Ishikawa (cell line): ENCODE data around the gene OCEL1.

ENCODE experiments used
- CEBPB ChIP-seq: IDR thresholded peaks from 2 replicates; pipeline ENCODE4 v1.6.1; 2012
- CREB1 ChIP-seq: IDR thresholded peaks from 2 replicates; pipeline ENCODE4 v1.6.1; 2012; ENCODE audit warnings: low read depth
- EGR1 ChIP-seq: IDR thresholded peaks from 2 replicates; pipeline ENCODE4 v1.6.1; 2012
- EP300 ChIP-seq: IDR thresholded peaks from 2 replicates; pipeline ENCODE4 v1.6.1; 2012; ENCODE audit warnings: borderline replicate concordance
- FOXM1 ChIP-seq: IDR thresholded peaks from 2 replicates; pipeline ENCODE4 v1.6.1; 2012; ENCODE audit warnings: low read depth, borderline replicate concordance
- NFIC ChIP-seq: IDR thresholded peaks from 2 replicates; pipeline ENCODE4 v1.6.1; 2012
- RAD21 ChIP-seq: IDR thresholded peaks from 2 replicates; pipeline ENCODE4 v1.6.1; 2012; ENCODE audit warnings: low read depth
- TAF1 ChIP-seq: IDR thresholded peaks from 2 replicates; pipeline ENCODE4 v1.6.1; 2012; ENCODE audit warnings: low read depth, mild to moderate bottlenecking
- TCF12 ChIP-seq: IDR thresholded peaks from 2 replicates; pipeline ENCODE4 v1.6.1; 2012; ENCODE audit warnings: low read depth
- TEAD4 ChIP-seq: IDR thresholded peaks from 2 replicates; pipeline ENCODE4 v1.6.1; 2012
- YY1 ChIP-seq: IDR thresholded peaks from 2 replicates; pipeline ENCODE4 v1.6.1; 2012; ENCODE audit warnings: low read depth
- ZBTB7A ChIP-seq: IDR thresholded peaks from 2 replicates; pipeline ENCODE4 v1.6.1; 2012; ENCODE audit warnings: low read depth
- TF ChIP-seq, protein P1 (sequence below): IDR thresholded peaks from 2 replicates; pipeline ENCODE4 v1.6.1; 2012
- TF ChIP-seq, protein P2 (sequence below): IDR thresholded peaks from 2 replicates; pipeline ENCODE4 v1.6.1; 2012
- TF ChIP-seq, protein P3 (sequence below): IDR thresholded peaks from 2 replicates; pipeline ENCODE4 v1.6.1; 2012; ENCODE audit warnings: low read depth, mild to moderate bottlenecking

Gene OCEL1

DNA sequence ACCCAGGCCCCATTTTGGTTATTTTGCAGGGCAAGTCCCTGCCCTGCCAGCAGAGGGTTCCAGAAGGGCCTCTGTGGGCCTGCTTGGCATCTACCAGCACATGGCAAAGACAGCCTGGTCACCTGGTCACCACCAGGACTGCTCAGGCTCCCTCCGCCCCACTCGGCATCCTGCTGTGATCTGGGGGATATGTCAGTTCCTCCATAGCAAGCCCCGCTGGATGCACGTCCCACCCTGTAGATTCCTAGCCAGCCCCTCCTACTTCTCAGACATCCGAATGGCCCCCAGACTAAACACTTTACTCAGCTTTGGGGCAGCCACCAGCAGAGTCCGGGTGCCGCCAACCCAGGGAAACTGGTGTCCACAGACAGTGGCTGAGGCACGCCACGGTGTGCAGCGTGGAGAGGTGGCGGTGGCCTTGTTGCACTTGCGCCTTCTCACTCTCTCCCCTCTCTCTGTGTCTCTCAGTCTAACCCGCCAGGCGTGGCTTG lies 42.7 kb upstream of the OCEL1 start:
- TF ChIP-seq NFIC: no peak

DNA sequence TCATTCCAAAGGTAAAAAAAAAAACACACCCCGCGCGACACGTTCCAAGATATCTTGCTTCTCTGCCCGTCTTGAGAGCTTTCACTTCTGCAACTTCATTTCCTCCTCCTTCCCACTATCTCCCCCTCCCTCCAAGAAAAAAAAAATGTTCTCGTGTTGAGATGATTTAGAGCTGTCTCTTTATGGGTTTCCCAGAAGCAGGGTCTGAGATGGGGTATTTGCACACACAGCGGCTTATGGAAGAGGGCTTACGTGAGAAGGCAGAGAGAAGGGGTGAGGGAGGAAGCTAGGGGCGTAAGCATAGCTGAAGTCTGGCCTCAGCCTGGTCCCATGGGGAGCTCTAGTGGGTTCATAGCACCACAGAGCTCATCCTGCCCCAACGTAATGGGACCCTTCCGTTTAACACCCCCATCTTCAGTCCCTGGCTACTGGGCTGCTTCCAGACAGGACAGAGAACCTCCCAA lies 42.1 kb upstream of the OCEL1 start:
- TF ChIP-seq TCF12: no peak
- TF ChIP-seq NFIC: no peak
- TF ChIP-seq, protein P1, sequence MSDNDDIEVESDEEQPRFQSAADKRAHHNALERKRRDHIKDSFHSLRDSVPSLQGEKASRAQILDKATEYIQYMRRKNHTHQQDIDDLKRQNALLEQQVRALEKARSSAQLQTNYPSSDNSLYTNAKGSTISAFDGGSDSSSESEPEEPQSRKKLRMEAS: no peak
- no peak for TF ChIP-seq RAD21
- no peak for TF ChIP-seq CEBPB
- TF ChIP-seq, protein P2, sequence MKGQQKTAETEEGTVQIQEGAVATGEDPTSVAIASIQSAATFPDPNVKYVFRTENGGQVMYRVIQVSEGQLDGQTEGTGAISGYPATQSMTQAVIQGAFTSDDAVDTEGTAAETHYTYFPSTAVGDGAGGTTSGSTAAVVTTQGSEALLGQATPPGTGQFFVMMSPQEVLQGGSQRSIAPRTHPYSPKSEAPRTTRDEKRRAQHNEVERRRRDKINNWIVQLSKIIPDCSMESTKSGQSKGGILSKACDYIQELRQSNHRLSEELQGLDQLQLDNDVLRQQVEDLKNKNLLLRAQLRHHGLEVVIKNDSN: no peak
- TF ChIP-seq EGR1: no peak

DNA sequence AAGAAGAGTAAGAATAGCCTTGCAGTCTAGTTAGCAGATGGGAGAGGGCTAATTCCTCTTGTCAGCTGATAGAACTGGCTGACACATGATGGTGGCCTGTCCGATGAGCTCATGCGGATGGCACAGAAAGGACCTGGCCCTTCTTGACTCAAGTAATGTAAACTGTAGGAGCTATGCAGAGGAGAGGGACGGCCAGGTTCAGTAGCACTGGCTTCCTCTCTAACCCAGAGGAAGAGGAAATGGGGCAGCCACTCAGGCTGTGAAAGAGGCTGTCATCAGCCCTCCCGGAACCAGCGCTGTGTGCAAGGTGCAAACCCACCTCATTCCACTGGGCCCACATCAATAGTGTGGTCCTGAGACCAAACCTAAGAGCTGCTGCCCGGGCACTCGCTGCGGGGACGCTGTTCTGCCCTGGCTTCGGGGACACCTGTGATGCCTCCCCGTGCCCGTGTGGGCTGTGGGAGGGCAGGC lies 41.6 kb upstream of the OCEL1 start:
- no peak for TF ChIP-seq TAF1
- no peak for TF ChIP-seq CREB1
- TF ChIP-seq FOXM1: no peak
- TF ChIP-seq ZBTB7A: no peak
- no peak for TF ChIP-seq EP300
- no peak for TF ChIP-seq NFIC
- no peak for TF ChIP-seq RAD21
- no peak for TF ChIP-seq TEAD4
- TF ChIP-seq, protein P1: no peak
- TF ChIP-seq, protein P3, sequence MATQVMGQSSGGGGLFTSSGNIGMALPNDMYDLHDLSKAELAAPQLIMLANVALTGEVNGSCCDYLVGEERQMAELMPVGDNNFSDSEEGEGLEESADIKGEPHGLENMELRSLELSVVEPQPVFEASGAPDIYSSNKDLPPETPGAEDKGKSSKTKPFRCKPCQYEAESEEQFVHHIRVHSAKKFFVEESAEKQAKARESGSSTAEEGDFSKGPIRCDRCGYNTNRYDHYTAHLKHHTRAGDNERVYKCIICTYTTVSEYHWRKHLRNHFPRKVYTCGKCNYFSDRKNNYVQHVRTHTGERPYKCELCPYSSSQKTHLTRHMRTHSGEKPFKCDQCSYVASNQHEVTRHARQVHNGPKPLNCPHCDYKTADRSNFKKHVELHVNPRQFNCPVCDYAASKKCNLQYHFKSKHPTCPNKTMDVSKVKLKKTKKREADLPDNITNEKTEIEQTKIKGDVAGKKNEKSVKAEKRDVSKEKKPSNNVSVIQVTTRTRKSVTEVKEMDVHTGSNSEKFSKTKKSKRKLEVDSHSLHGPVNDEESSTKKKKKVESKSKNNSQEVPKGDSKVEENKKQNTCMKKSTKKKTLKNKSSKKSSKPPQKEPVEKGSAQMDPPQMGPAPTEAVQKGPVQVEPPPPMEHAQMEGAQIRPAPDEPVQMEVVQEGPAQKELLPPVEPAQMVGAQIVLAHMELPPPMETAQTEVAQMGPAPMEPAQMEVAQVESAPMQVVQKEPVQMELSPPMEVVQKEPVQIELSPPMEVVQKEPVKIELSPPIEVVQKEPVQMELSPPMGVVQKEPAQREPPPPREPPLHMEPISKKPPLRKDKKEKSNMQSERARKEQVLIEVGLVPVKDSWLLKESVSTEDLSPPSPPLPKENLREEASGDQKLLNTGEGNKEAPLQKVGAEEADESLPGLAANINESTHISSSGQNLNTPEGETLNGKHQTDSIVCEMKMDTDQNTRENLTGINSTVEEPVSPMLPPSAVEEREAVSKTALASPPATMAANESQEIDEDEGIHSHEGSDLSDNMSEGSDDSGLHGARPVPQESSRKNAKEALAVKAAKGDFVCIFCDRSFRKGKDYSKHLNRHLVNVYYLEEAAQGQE: no peak

DNA sequence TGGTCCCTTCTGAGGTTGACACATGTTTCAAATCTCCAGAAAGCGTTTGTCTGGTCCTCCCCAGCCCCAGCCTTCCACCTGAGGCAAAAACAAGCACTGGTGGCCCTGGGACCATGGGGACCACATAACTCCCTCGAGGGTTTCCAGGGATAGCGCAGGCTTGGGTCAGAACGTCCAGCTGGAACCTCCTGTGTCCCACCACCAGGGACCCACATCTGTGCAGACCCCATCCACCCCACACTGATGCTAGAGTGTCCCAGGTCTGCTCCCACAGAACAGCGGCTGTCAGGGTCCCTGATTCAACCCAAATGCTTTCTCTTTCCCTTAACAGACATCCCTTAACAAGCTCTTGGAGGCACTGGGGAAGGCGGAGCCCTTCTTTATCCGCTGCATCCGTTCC lies 40.4 kb upstream of the OCEL1 start:
- TF ChIP-seq YY1 (no peak), ZBTB7A (no peak), TEAD4 (no peak), CREB1 (no peak), RAD21 (no peak), TCF12 (no peak)
- TF ChIP-seq, protein P2: no peak

DNA sequence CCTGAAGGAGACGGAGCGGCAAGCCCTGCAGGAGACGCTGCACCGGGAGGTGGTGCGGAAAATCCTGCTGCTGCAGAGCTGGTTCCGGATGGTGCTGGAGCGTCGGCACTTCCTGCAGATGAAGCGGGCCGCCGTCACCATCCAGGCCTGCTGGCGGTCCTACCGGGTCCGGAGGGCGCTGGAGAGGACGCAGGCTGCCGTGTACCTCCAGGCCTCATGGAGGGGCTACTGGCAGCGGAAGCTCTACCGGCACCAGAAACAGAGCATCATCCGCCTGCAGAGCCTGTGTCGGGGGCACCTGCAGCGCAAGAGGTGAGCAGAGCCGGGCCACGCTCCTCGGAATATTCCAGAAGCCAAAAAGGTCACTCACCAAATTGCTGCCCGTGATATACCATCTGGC lies 33.3 kb upstream of the OCEL1 start:
- TF ChIP-seq YY1 (no peak), FOXM1 (no peak), CEBPB (no peak), RAD21 (no peak), NFIC (no peak), TEAD4 (no peak), EGR1 (no peak), TAF1 (no peak), TCF12 (no peak), ZBTB7A (no peak), EP300 (no peak), CREB1 (no peak)
- TF ChIP-seq, protein P3: no peak
- TF ChIP-seq, protein P2: no peak
- TF ChIP-seq, protein P1: no peak

DNA sequence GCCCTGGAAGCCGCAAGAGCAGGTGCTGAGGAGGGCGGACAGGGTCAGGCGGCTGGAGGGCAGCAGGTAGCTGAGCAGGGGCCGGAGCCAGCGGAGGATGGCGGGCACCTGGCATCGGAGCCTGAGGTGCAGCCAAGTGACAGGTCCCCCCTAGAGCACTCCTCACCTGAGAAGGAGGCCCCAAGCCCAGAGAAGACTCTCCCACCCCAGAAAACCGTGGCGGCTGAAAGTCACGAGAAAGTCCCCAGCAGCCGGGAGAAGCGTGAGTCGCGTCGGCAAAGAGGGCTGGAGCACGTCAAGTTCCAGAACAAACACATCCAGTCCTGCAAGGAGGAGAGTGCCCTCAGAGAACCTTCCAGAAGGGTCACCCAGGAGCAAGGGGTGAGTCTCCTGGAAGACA lies 31.4 kb upstream of the OCEL1 start:
- TF ChIP-seq, protein P3: no peak
- TF ChIP-seq, protein P2: no peak
- TF ChIP-seq TCF12 (no peak), RAD21 (no peak), CEBPB (no peak), NFIC (no peak), YY1 (no peak), ZBTB7A (no peak), EGR1 (no peak), EP300 (no peak), CREB1 (no peak), TEAD4 (no peak), TAF1 (no peak), FOXM1 (no peak)
- TF ChIP-seq, protein P1: no peak
